Measurements from ENCODE around the gene NFKB1. TPM values are rescaled to one million over a fixed set of nuclear protein-coding genes. Genes with fewer than 3 reads are reported as not detected.

The NFKB1 gene
- polyA plus RNA-seq, 1 donor from 2014 or later, result 8.6 TPM

GRCh38 chr4:102455750-102456149 is 45.4 kb upstream of the NFKB1 start:
- Histone ChIP-seq H3F3A (ENCODE audit: insufficient read depth, low read length, poor library complexity, severe bottlenecking) (no peaks in the 10 kb centered on the region), H3K9ac (ENCODE audit: low read length) (no peak overlapping the region), H3K9me2 (ENCODE audit: insufficient read depth, low read length) (no peaks in the 10 kb centered on the region), H3K27me3 (ENCODE audit: insufficient read depth, low read depth, low read length) (no peaks in the 10 kb centered on the region), H3K4me2 (ENCODE audit: low read length) (no peak overlapping the region), H3K79me2 (replicated peaks; ENCODE audit: insufficient read depth, low read length) (no peaks in the 10 kb centered on the region), H3K36me3 (ENCODE audit: insufficient read depth, low read length) (no peaks in the 10 kb centered on the region), H3K9me3 (ENCODE audit: low read length) (no peaks in the 10 kb centered on the region), H3K4me3 (ENCODE audit: low read length) (no peak overlapping the region), H3K27ac (ENCODE audit: low read length) (no peak overlapping the region), H2AFZ (ENCODE audit: low read depth, low read length) (no peak overlapping the region), H4K20me1 (ENCODE audit: insufficient read depth) (no peaks in the 10 kb centered on the region)
- TF ChIP-seq CTCF (IDR thresholded peaks at IDR 0.05; ENCODE audit: poor library complexity, severe bottlenecking) (no peak), RAD21 (conservative IDR thresholded peaks at IDR 0.05) (no peak), POLR2AphosphoS5 (IDR thresholded peaks at IDR 0.05) (no peak), MXI1 (conservative IDR thresholded peaks at IDR 0.05; ENCODE audit: poor library complexity, severe bottlenecking) (no peak), REST (IDR thresholded peaks at IDR 0.05; ENCODE audit: borderline replicate concordance) (no peak), EZH2 (IDR thresholded peaks at IDR 0.05; ENCODE audit: borderline replicate concordance, insufficient read depth, low read length, poor library complexity, severe bottlenecking) (no peak), EP300 (conservative IDR thresholded peaks at IDR 0.05; ENCODE audit: poor library complexity, severe bottlenecking) (no peak), TAF1 (IDR thresholded peaks at IDR 0.05; ENCODE audit: low read depth) (no peak), SMC3 (conservative IDR thresholded peaks at IDR 0.05; ENCODE audit: poor library complexity) (no peak)

GRCh38 chr4:102466298-102466697 is 34.9 kb upstream of the NFKB1 start:
- H3K9me2 ChIP-seq (ENCODE audit: insufficient read depth, low read length), result no peaks in the 10 kb centered on the region
- no peaks in the 10 kb centered on the region for H4K20me1 ChIP-seq (ENCODE audit: insufficient read depth)
- no peak overlapping the region for H3K4me3 ChIP-seq (ENCODE audit: low read length)
- H3F3A ChIP-seq (ENCODE audit: insufficient read depth, low read length, poor library complexity, severe bottlenecking), result no peaks in the 10 kb centered on the region
- H3K79me2 ChIP-seq (replicated peaks; ENCODE audit: insufficient read depth, low read length), result no peaks in the 10 kb centered on the region
- H2AFZ ChIP-seq (ENCODE audit: low read depth, low read length), result no peak overlapping the region
- no peaks in the 10 kb centered on the region for H3K27me3 ChIP-seq (ENCODE audit: insufficient read depth, low read depth, low read length)
- H3K9me3 ChIP-seq (ENCODE audit: low read length), result no peaks in the 10 kb centered on the region
- H3K4me2 ChIP-seq (ENCODE audit: low read length), result no peak overlapping the region
- no peak overlapping the region for H3K27ac ChIP-seq (ENCODE audit: low read length)
- H3K36me3 ChIP-seq (ENCODE audit: insufficient read depth, low read length), result no peaks in the 10 kb centered on the region
- TF ChIP-seq REST (IDR thresholded peaks at IDR 0.05; ENCODE audit: borderline replicate concordance), result no peak
- no peak for TF ChIP-seq TAF1 (IDR thresholded peaks at IDR 0.05; ENCODE audit: low read depth)
- no peak for TF ChIP-seq SMC3 (conservative IDR thresholded peaks at IDR 0.05; ENCODE audit: poor library complexity)
- TF ChIP-seq EP300 (conservative IDR thresholded peaks at IDR 0.05; ENCODE audit: poor library complexity, severe bottlenecking), result no peak
- no peak for TF ChIP-seq MXI1 (conservative IDR thresholded peaks at IDR 0.05; ENCODE audit: poor library complexity, severe bottlenecking)
- TF ChIP-seq POLR2AphosphoS5 (IDR thresholded peaks at IDR 0.05), result no peak
- no peak for TF ChIP-seq CTCF (IDR thresholded peaks at IDR 0.05; ENCODE audit: poor library complexity, severe bottlenecking)
- TF ChIP-seq EZH2 (IDR thresholded peaks at IDR 0.05; ENCODE audit: borderline replicate concordance, insufficient read depth, low read length, poor library complexity, severe bottlenecking), result no peak
- no peak for TF ChIP-seq RAD21 (conservative IDR thresholded peaks at IDR 0.05)
- no peak overlapping the region for H3K9ac ChIP-seq (ENCODE audit: low read length)
